SK-N-SH treated with all-trans-retinoic acid at 6 μM for 48 hours (cell line): ENCODE results near the gene SCFD2.

ENCODE experiments used
- ATAC-seq: fragments of 200-7000 bp; cut with Tn5 transposase; 3 replicates; pipeline ENCODE4 v1.9.1; 2020; ENCODE audit warnings: mild to moderate bottlenecking, moderate library complexity
- ARNTL ChIP-seq: fragments of 450-650 bp; formaldehyde crosslinking; IDR thresholded peaks from 2 replicates; pipeline ENCODE4 v1.5.0; 2020; ENCODE audit warnings: low read depth, mild to moderate bottlenecking, moderate library complexity, borderline replicate concordance
- BACH2 ChIP-seq: fragments of 250-450 bp; sonication (Bioruptor Pico); IDR thresholded peaks from 2 replicates; pipeline ENCODE4 v1.9.0; 2021; ENCODE audit warnings: mild to moderate bottlenecking, borderline replicate concordance
- CSDC2 ChIP-seq: fragments of 250-450 bp; sonication (Bioruptor Pico); IDR thresholded peaks from 2 replicates; pipeline ENCODE4 v1.5.0; 2020; ENCODE audit warnings: mild to moderate bottlenecking, moderate library complexity
- ESRRG ChIP-seq: fragments of 250-450 bp; sonication (Bioruptor Pico); IDR thresholded peaks from 2 replicates; pipeline ENCODE4 v1.6.1; 2021; ENCODE audit warnings: mild to moderate bottlenecking
- GLIS3 ChIP-seq: fragments of 250-450 bp; sonication (Bioruptor Pico); IDR thresholded peaks from 2 replicates; pipeline ENCODE4 v1.5.0; 2020; ENCODE audit warnings: mild to moderate bottlenecking, moderate library complexity
- ISL1 ChIP-seq: fragments of 250-450 bp; sonication (Bioruptor Pico); IDR thresholded peaks from 2 replicates; pipeline ENCODE4 v2.1.2; 2022; ENCODE audit warnings: mild to moderate bottlenecking, moderate library complexity
- OSR1 ChIP-seq: fragments of 250-450 bp; sonication (Bioruptor Pico); IDR thresholded peaks from 2 replicates; pipeline ENCODE4 v1.8.0; 2022; ENCODE audit warnings: moderate library complexity, mild to moderate bottlenecking, inconsistent platforms
- PPARA ChIP-seq: fragments of 250-450 bp; sonication (Bioruptor Pico); IDR thresholded peaks from 2 replicates; pipeline ENCODE4 v1.5.0; 2020; ENCODE audit warnings: mild to moderate bottlenecking, borderline replicate concordance
- RARB ChIP-seq: fragments of 250-450 bp; sonication (Bioruptor Pico); IDR thresholded peaks from 2 replicates; pipeline ENCODE4 v1.8.0; 2021; ENCODE audit warnings: mild to moderate bottlenecking, moderate library complexity
- SNAI2 ChIP-seq: fragments of 250-450 bp; sonication (Bioruptor Pico); IDR thresholded peaks from 2 replicates; pipeline ENCODE4 v1.5.0; 2020; ENCODE audit warnings: mild to moderate bottlenecking, moderate library complexity
- TCF4 ChIP-seq: fragments of 250-450 bp; sonication (Bioruptor Pico); IDR thresholded peaks from 2 replicates; pipeline ENCODE4 v1.8.0; 2021; ENCODE audit warnings: mild to moderate bottlenecking, moderate library complexity, borderline replicate concordance
- TOX ChIP-seq: fragments of 250-450 bp; sonication (Bioruptor Pico); IDR thresholded peaks from 2 replicates; pipeline ENCODE4 v1.8.0; 2021; ENCODE audit warnings: mild to moderate bottlenecking, moderate library complexity, borderline replicate concordance
- ZC3H10 ChIP-seq: fragments of 250-450 bp; sonication (Bioruptor Pico); IDR thresholded peaks from 2 replicates; pipeline ENCODE4 v1.5.1; 2021; ENCODE audit warnings: mild to moderate bottlenecking, moderate library complexity
- ZFP3 ChIP-seq: fragments of 250-450 bp; sonication (Bioruptor Pico); IDR thresholded peaks from 2 replicates; pipeline ENCODE4 v1.5.0; 2020; ENCODE audit warnings: mild to moderate bottlenecking, moderate library complexity
- ZFP30 ChIP-seq: fragments of 450-650 bp; formaldehyde crosslinking; IDR thresholded peaks from 2 replicates; pipeline ENCODE4 v1.5.0; 2022; ENCODE audit warnings: mild to moderate bottlenecking, moderate library complexity
- ZNF565 ChIP-seq: fragments of 450-650 bp; formaldehyde crosslinking; conservative IDR thresholded peaks from 2 replicates; pipeline ENCODE4 v1.5.0; 2020; ENCODE audit warnings: low read depth, mild to moderate bottlenecking, moderate library complexity
- ZNF70 ChIP-seq: fragments of 450-650 bp; formaldehyde crosslinking; IDR thresholded peaks from 2 replicates; pipeline ENCODE4 v1.5.0; 2020; ENCODE audit warnings: mild to moderate bottlenecking, moderate library complexity
- ZNF8 ChIP-seq: fragments of 450-650 bp; formaldehyde crosslinking; IDR thresholded peaks from 2 replicates; pipeline ENCODE4 v1.5.0; 2020; ENCODE audit warnings: mild to moderate bottlenecking, moderate library complexity
- TF ChIP-seq, protein P1 (sequence below): fragments of 250-450 bp; sonication (Bioruptor Pico); IDR thresholded peaks from 2 replicates; pipeline ENCODE4 v1.5.1; 2020; ENCODE audit warnings: low read depth, mild to moderate bottlenecking, moderate library complexity
- TF ChIP-seq, protein P2 (sequence below): fragments of 250-450 bp; sonication (Bioruptor Pico); IDR thresholded peaks from 2 replicates; pipeline ENCODE4 v1.8.0; 2021; ENCODE audit warnings: low read depth, mild to moderate bottlenecking, moderate library complexity, borderline replicate concordance
- TF ChIP-seq, protein P3 (sequence below): fragments of 250-450 bp; sonication (Bioruptor Pico); IDR thresholded peaks from 2 replicates; pipeline ENCODE4 v1.8.0; 2020; ENCODE audit warnings: mild to moderate bottlenecking, moderate library complexity, borderline replicate concordance
- TF ChIP-seq, protein P4 (sequence below): fragments of 250-450 bp; sonication (Bioruptor Pico); IDR thresholded peaks from 2 replicates; pipeline ENCODE4 v1.5.0; 2020; ENCODE audit warnings: mild to moderate bottlenecking, moderate library complexity

SCFD2 gene

DNA sequence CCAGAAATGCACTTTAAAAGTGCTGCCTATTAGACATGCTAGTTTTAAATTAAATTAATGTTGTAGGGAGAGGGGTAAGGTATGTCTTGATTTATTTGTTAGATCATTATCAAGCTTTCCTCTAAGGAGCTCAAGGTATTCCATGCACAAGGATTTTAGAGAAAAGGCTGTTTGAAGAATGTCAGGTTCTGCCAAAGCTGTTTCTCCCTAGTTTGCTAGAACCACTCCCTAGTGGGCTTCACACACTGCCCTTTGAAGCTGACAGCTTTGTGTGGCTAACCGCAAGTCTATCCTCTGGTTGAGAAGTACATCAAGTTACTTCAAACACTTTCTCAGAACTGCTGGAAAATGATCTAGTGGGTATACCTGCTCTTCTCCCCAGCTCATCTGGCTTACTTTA, 471.4 kb downstream of the SCFD2 start:
- peak; percentile 94 for ATAC-seq
- TF ChIP-seq, protein P1, sequence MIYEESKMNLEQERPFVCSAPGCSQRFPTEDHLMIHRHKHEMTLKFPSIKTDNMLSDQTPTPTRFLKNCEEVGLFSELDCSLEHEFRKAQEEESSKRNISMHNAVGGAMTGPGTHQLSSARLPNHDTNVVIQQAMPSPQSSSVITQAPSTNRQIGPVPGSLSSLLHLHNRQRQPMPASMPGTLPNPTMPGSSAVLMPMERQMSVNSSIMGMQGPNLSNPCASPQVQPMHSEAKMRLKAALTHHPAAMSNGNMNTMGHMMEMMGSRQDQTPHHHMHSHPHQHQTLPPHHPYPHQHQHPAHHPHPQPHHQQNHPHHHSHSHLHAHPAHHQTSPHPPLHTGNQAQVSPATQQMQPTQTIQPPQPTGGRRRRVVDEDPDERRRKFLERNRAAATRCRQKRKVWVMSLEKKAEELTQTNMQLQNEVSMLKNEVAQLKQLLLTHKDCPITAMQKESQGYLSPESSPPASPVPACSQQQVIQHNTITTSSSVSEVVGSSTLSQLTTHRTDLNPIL: no peak
- no peak for TF ChIP-seq OSR1 (CRISPR knock-in tag)
- TF ChIP-seq, protein P2, sequence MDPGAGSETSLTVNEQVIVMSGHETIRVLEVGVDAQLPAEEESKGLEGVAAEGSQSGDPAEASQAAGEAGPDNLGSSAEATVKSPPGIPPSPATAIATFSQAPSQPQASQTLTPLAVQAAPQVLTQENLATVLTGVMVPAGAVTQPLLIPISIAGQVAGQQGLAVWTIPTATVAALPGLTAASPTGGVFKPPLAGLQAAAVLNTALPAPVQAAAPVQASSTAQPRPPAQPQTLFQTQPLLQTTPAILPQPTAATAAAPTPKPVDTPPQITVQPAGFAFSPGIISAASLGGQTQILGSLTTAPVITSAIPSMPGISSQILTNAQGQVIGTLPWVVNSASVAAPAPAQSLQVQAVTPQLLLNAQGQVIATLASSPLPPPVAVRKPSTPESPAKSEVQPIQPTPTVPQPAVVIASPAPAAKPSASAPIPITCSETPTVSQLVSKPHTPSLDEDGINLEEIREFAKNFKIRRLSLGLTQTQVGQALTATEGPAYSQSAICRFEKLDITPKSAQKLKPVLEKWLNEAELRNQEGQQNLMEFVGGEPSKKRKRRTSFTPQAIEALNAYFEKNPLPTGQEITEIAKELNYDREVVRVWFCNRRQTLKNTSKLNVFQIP (CRISPR knock-in tag): no peak
- TF ChIP-seq CSDC2 (CRISPR knock-in tag): no peak
- TF ChIP-seq, protein P3, sequence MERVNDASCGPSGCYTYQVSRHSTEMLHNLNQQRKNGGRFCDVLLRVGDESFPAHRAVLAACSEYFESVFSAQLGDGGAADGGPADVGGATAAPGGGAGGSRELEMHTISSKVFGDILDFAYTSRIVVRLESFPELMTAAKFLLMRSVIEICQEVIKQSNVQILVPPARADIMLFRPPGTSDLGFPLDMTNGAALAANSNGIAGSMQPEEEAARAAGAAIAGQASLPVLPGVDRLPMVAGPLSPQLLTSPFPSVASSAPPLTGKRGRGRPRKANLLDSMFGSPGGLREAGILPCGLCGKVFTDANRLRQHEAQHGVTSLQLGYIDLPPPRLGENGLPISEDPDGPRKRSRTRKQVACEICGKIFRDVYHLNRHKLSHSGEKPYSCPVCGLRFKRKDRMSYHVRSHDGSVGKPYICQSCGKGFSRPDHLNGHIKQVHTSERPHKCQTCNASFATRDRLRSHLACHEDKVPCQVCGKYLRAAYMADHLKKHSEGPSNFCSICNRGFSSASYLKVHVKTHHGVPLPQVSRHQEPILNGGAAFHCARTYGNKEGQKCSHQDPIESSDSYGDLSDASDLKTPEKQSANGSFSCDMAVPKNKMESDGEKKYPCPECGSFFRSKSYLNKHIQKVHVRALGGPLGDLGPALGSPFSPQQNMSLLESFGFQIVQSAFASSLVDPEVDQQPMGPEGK (CRISPR knock-in tag): 0 out of 2 replicates have a peak, but pooled peaks have one; percentile 22
- TF ChIP-seq ZNF70 (CRISPR knock-in tag): no peak
- TF ChIP-seq ARNTL (CRISPR knock-in tag): no peak
- no peak for TF ChIP-seq ZNF8
- no peak for TF ChIP-seq ZC3H10 (CRISPR knock-in tag)
- TF ChIP-seq ESRRG: no peak
- peak; percentile 95 for TF ChIP-seq ISL1 (CRISPR knock-in tag)
- TF ChIP-seq, protein P4, sequence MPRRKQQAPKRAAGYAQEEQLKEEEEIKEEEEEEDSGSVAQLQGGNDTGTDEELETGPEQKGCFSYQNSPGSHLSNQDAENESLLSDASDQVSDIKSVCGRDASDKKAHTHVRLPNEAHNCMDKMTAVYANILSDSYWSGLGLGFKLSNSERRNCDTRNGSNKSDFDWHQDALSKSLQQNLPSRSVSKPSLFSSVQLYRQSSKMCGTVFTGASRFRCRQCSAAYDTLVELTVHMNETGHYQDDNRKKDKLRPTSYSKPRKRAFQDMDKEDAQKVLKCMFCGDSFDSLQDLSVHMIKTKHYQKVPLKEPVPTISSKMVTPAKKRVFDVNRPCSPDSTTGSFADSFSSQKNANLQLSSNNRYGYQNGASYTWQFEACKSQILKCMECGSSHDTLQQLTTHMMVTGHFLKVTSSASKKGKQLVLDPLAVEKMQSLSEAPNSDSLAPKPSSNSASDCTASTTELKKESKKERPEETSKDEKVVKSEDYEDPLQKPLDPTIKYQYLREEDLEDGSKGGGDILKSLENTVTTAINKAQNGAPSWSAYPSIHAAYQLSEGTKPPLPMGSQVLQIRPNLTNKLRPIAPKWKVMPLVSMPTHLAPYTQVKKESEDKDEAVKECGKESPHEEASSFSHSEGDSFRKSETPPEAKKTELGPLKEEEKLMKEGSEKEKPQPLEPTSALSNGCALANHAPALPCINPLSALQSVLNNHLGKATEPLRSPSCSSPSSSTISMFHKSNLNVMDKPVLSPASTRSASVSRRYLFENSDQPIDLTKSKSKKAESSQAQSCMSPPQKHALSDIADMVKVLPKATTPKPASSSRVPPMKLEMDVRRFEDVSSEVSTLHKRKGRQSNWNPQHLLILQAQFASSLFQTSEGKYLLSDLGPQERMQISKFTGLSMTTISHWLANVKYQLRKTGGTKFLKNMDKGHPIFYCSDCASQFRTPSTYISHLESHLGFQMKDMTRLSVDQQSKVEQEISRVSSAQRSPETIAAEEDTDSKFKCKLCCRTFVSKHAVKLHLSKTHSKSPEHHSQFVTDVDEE (CRISPR knock-in tag): no peak
- no peak for TF ChIP-seq BACH2
- 0 out of 2 replicates have a peak, but pooled peaks have one; percentile 12 for TF ChIP-seq GLIS3
- no peak for TF ChIP-seq ZFP30 (CRISPR knock-in tag)
- no peak for TF ChIP-seq ZNF565
- TF ChIP-seq TCF4: no peak
- TF ChIP-seq SNAI2 (CRISPR knock-in tag): no peak
- TF ChIP-seq TOX (CRISPR knock-in tag): no peak
- no peak for TF ChIP-seq PPARA (CRISPR knock-in tag)
- TF ChIP-seq ZFP3 (CRISPR knock-in tag): no peak

DNA sequence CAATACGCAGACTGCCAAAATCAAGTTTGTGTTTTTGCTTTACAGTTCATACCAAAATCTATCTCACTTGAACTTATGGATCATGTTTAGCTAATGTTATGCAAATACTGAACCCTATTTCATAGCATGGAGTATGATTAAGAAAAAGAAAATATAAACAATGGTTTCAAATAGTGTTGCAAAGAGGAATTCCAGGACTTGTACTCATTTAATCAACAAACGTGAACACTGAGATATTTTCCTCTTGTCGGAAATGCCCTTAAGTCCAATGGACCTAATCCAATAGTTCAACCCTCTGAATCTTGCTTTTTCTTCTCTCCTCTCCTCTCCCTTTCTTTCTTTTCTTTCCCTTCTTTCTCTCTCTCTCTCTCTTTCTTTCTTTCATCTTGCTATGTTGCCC, 473.0 kb downstream of the SCFD2 start:
- TF ChIP-seq ZNF565: no peak
- TF ChIP-seq ARNTL (CRISPR knock-in tag): no peak
- TF ChIP-seq, protein P2 (CRISPR knock-in tag): no peak
- no peak for TF ChIP-seq SNAI2 (CRISPR knock-in tag)
- TF ChIP-seq OSR1 (CRISPR knock-in tag): no peak
- TF ChIP-seq, protein P4 (CRISPR knock-in tag): no peak
- no peak for TF ChIP-seq RARB (CRISPR knock-in tag)
- no peak for TF ChIP-seq TOX (CRISPR knock-in tag)
- TF ChIP-seq ZFP30 (CRISPR knock-in tag): no peak
- no peak for TF ChIP-seq CSDC2 (CRISPR knock-in tag)
- TF ChIP-seq TCF4: no peak
- no peak for TF ChIP-seq ISL1 (CRISPR knock-in tag)
- TF ChIP-seq BACH2: no peak
- no peak for TF ChIP-seq ZNF8

More for the DNA sequence above, 473.0 kb downstream of the SCFD2 start:
- ATAC-seq: no peak
